AG04449 (cell line): ENCODE measurements around the gene CCDC197.

ENCODE experiments used
- CTCF ChIA-PET: fragments of 350-600 bp; formaldehyde crosslinking; extraction: SDS; loops from one replicate; lab custom pipeline; 2021; ENCODE audit warnings: antibody characterized with exemption; lab: Yijun Ruan, JAX
- POLR2A ChIA-PET: fragments of 400-600, 350-600 bp; formaldehyde crosslinking; extraction: SDS; loops from one replicate; lab custom pipeline; 2020; ENCODE audit warnings: antibody characterized with exemption, inconsistent platforms; lab: Yijun Ruan, JAX
- DNase-seq: peaks from one replicate; pipeline ENCODE4 v3.0.0-alpha.2; 2010; ENCODE audit warnings: low read depth, low spot score
- H3K4me3 ChIP-seq: 2 replicates; pipeline ENCODE4 v1.5.1; 2011; ENCODE audit warnings: low read depth, mild to moderate bottlenecking, control low read depth, low read length
- TF ChIP-seq, protein P1 (sequence below): IDR thresholded peaks from one replicate; pipeline ENCODE4 v1.5.1; 2011; ENCODE audit warnings: mild to moderate bottlenecking, moderate library complexity, low read length, control low read depth, inconsistent platforms; ENCODE audit not compliant: insufficient read depth; ENCODE audit errors: missing control alignments

CCDC197 gene

DNA sequence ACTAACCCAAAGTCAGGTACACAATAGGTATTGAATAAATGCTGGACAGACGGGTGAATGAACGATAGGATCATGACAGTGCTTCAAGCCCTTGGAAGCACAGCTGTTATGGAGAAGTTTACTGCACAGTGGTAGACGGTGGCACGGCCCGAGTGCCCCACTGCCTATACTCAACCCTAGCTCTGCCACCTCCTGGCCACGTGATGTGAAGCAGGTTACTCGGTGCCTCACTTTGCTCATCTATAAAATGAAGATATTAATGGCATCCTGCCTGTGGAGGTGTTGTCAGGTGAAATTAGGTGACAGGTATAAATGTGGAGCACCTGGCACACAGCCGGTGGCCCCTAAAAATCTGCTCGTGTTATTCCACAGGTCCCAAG, 26.5 kb upstream of the CCDC197 start:
- POLR2A ChIA-PET = no interaction called here
- no peak for DNase-seq

DNA sequence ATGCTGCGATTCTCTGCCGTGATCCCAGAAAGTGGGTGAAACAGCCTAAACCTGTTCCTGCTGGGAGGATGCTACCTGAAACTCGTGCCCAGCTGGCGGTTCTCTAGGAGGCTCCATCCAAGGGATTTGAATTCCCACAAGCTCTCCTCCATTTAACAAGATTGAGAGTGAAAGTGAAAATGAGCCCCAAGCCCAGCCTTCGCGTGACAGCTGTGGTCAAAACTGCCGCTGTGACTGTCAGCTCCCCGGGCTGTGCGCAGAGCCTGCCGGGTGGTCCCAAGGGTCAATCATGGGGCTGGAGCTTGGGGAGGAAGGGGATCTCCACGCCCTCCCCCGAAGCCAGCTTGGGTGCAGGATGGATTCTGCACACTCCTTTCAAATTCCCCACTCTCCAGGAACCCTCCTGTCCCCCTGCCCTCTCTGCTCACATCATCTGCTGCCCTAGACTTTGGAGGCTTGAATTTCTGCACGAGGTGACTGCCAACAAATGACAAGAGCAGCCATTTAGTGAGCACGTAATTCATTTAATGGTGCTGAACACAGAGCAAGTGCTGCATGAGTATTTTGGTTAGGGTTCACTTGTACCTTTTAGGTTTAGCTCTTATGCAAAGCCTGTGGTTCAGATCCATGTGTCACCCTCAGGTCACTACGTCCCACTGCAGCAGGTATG, 26.0 kb upstream of the CCDC197 start:
- TF ChIP-seq, protein P1, sequence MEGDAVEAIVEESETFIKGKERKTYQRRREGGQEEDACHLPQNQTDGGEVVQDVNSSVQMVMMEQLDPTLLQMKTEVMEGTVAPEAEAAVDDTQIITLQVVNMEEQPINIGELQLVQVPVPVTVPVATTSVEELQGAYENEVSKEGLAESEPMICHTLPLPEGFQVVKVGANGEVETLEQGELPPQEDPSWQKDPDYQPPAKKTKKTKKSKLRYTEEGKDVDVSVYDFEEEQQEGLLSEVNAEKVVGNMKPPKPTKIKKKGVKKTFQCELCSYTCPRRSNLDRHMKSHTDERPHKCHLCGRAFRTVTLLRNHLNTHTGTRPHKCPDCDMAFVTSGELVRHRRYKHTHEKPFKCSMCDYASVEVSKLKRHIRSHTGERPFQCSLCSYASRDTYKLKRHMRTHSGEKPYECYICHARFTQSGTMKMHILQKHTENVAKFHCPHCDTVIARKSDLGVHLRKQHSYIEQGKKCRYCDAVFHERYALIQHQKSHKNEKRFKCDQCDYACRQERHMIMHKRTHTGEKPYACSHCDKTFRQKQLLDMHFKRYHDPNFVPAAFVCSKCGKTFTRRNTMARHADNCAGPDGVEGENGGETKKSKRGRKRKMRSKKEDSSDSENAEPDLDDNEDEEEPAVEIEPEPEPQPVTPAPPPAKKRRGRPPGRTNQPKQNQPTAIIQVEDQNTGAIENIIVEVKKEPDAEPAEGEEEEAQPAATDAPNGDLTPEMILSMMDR = no peak
- ChIA-PET POLR2A (no interaction called here), CTCF (interaction anchor here (0.8 to 13.2 kb wide), 7 partner anchors 8 to 316 kb away, joined by 3 to 135 read pairs (median 6); no protein-coding TSS in a partner anchor)
- H3K4me3 ChIP-seq = no peak overlapping the region
- no peak for DNase-seq

More for the DNA sequence above, 26.5 kb upstream of the CCDC197 start:
- TF ChIP-seq, protein P1 = peak; percentile 24
- H3K4me3 ChIP-seq = no peak overlapping the region
- CTCF ChIA-PET = interaction anchor here (0.8 to 13.2 kb wide), 7 partner anchors 9 to 315 kb away, joined by 3 to 135 read pairs (median 6); no protein-coding TSS in a partner anchor

DNA sequence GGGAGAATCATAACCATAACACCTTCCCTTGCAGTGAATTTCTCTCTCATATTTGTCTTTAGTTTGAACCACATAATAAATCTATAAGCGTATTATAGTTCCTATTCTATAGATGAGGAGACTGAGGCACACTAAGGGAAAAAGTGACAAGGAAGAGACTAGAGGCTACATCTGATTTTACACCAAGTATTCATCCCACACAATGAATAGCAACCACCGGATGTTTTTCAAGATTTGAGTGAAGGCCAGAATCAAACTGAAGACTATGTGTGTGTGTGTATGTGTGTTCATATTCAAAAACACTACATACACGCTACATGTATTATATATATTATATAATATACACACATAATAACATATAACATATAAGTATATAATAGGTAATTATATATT, 25.5 kb upstream of the CCDC197 start:
- CTCF ChIA-PET = interaction anchor here (0.8 to 13.2 kb wide), 4 partner anchors 11 to 33 kb away, joined by 3 to 135 read pairs (median 22); no protein-coding TSS in a partner anchor
- no peak for DNase-seq
- no peak overlapping the region for H3K4me3 ChIP-seq
- TF ChIP-seq, protein P1 = no peak
- POLR2A ChIA-PET = no interaction called here

DNA sequence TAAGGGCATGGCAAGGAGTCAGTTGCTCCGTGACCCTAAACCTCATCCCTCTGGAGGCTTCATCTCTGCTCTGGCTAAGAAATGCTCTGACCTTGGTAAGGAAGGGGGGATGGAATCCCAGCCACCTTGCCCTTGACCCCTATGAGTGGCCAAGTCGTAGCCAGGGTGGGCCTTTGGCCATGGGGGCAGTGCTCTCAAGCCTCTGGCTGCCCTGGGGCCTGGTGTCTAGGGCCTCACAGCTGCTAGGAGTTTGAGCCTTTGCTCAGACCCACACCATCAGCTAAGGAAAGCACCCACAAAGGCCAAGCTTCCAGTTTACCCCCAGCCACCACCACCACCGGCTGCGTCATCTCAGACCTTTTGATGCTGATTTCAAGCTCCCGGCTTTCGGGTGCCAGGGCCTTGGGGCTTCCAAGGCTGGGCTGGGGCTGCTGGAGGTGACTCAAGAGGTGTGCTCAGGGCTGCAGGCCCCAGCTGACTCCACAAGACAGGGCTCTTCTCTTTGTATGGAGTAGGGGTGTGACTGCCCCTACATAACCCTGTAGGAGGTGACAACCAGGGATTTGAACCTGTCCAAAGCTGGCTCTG, 24.4 kb upstream of the CCDC197 start:
- TF ChIP-seq, protein P1 = no peak
- POLR2A ChIA-PET = no interaction called here

DNA sequence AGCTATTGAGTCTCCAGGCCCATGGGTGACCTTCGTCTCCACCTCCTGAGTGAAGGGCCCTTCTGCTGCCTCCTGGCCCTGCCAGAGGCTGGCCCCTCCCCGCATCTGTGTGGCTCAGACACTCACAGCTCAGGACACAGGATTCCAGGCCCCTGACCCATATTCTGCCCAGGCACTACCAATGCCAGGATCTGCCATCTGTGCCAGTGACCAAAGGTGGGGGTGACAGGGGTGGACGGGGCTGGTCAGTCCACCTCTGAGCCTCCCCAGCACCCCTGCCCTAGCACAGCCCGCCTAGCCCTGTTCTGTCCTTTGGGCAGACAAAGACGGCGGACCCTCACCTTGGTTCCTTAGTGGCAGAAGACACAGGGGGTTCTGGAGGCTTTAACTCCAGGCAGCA, 23.5 kb upstream of the CCDC197 start:
- DNase-seq = no peak
- TF ChIP-seq, protein P1 = no peak
- POLR2A ChIA-PET = no interaction called here
- CTCF ChIA-PET = interaction anchor here (1.0 to 13.2 kb wide), 4 partner anchors 8 to 35 kb away, joined by 3 to 135 read pairs (median 19); no protein-coding TSS in a partner anchor
- H3K4me3 ChIP-seq = no peak overlapping the region

More for the DNA sequence above, 24.4 kb upstream of the CCDC197 start:
- CTCF ChIA-PET = interaction anchor here (1.0 to 13.2 kb wide), 4 partner anchors 11 to 34 kb away, joined by 3 to 135 read pairs (median 22); no protein-coding TSS in a partner anchor
- no peak for DNase-seq
- H3K4me3 ChIP-seq = no peak overlapping the region

DNA sequence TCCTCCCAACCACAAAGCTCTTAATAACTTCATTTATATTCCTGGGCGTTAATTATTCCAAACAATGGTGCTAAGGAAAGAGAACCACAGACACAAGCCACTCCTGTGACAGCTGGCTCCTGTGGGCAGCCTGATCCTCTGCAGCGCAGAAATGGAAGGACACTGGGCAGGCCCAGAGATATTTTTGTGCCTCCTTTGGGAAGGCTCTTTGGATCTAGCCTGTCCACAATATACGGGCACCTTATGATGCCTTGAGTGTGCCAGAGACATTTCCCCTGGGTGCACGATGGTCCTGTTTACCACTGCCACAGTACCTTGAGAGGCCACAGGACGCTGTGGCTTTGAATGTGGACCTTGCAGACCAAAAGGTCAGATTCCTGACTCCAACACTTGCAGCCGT, 22.8 kb upstream of the CCDC197 start:
- no peak overlapping the region for H3K4me3 ChIP-seq
- no peak for DNase-seq
- ChIA-PET POLR2A (no interaction called here), CTCF (interaction anchor here (2.3 to 13.2 kb wide), 3 partner anchors 9 to 36 kb away, joined by 6 to 135 read pairs (median 32); no protein-coding TSS in a partner anchor)
- TF ChIP-seq, protein P1 = no peak
